HG03575 (cell line): Measurements from ENCODE around the gene EPB41L5.
A peak's percentile ranks its signal among the peaks of the same experiment; 100 is the strongest.
"Not testable (repeated sequence)": the region's sequence is repeated elsewhere in the genome, so short reads cannot be mapped to it uniquely, and the experiment has no call there.

ENCODE experiments used
- ATAC-seq: cut with Tn5 transposase; IDR thresholded peaks from one replicate; pipeline ENCODE4 v1.9.1; 2021; ENCODE audit not compliant: unreplicated experiment, insufficient number of reproducible peaks, low FRiP score; ENCODE audit errors: extremely low read depth

Gene EPB41L5

DNA sequence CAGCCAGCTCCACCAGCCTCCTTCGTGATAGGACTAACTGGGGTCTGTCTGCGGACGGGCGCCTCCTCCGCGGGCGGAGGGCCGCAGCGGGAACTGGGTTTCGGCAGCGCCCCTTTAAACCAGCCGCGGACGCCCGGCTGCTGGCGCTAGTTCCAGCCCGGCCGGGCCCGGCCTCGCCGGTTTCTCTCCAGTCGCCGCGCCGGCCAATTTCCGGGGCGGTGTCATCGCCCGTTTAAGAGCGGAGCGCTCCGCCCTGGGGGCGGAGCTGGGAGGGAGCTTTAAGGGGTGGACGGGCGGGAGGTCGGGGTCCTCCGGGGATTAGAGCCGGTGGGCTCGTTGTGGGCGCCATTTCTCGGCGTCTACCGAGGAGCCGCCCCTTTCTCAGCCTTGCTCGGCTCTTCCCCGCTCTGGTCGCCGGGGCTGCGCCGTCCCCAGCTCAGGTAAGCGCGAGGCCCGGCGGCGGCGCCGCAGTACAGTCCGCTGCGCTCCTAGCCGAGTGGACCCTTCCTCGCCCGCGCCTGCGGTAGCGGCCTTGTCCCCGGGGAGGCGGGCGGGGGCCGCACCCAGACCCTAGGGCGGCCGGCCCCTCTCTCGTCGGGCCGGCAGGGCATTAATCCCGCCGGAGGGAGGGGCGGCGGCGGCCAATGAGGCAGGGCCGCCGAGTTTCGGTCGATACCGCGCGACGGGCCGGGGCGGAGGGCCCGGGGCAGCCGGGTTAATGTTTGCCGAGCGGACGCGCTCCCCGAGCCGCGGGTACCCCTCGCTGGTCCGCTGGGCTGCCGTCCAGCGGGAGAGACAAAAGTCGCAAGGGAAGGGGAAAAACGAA is at the start of gene EPB41L5:
TSS of gene EPB41L5 (plus strand) at position 307 of the 826 bp plus-strand sequence. CDS start 6,008 bp downstream, outside the sequence.
- peak; percentile 48 for ATAC-seq

GRCh38 chr2:119981896-119982295 is 31.0 kb upstream of the EPB41L5 start:
- no peak for ATAC-seq

- no peak for ATAC-seq
Observed at GRCh38 chr2:119982506-119982905, 30.4 kb upstream of the EPB41L5 start.

DNA sequence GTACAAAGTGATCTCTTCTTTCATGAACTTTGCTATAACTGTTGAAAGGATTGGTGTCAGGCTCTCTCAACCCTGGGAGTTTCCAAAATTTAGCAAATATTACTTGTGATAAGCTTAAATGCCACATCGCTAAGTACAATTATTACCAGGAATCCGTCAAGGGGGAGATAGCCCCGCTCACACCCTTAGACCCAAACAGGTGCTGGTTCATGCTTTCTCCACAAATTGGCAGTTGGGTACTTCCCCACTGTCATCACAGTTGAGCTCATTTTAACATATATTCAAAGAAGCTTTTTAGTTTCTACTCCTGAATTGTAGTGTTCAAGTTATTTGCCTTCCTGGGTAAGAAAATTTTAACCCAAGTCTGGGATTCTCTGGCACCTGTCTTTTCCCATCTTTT is 29.8 kb upstream of the EPB41L5 start:
- ATAC-seq = no peak

DNA sequence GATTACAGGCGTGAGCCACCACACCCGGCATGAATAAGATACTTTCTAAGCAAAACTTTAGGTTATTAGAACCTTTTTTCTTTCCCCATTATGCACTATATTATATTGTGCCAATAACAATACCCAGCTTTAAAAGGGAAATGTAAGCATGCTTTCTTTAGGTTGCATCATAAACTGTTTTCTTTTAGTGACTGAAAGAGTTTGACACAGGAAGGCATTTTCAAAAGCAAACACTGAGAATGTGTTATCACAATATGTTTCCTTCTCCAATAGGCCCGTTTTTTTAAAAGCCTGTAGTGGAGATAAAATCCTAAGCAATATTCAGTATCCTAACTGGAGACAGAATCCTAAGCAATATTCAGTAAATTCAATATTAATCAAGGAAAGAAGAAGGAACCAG is 16.7 kb upstream of the EPB41L5 start:
- no peak for ATAC-seq

- ATAC-seq = not testable (repeated sequence)
Observed at GRCh38 chr2:119996896-119997891, 15.7 kb upstream of the EPB41L5 start.

DNA sequence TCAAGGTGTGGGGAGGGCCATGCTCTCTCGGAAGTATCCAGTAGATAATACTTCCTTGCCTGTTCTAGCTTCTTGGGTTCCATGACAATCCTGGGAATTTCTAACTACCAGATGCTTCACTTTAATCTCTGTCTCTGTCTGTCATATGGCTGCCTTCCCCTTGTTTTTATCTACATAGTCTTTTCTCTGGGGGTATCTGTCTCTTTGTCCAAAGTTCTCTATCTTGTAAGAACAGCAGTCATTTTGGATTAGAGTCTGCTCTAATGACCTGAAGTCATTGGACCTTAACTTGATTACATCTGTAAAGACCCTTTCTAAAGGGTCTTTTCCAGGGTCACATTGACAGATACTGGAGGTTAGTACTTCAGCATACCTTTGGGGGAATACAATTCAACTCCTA is 11.4 kb upstream of the EPB41L5 start:
- ATAC-seq = no peak

DNA sequence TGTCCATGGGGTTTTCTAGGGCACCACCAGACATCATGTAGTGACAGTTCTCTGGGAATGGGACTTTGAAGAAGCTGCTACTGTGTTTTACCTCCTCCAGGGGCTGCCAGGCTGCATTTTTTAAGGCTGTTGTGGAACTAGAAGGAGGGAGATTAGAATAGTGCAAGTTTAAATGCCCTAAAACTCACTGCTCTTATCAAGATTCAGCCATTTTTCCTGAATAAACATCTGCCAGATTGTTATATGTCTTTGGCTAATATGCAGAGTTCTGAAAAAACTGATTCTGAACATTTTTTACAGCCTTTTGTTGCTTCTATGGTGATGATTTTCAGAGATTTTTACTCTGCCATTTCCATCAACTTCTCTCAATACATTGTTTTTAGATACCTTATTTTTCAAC is 8.6 kb upstream of the EPB41L5 start:
- ATAC-seq = no peak

GRCh38 chr2:120005834-120006521 is 6.9 kb upstream of the EPB41L5 start:
- peak; percentile 96 for ATAC-seq

GRCh38 chr2:120007851-120008250 is 5.0 kb upstream of the EPB41L5 start:
- no peak for ATAC-seq

- ATAC-seq = no peak
Observed at GRCh38 chr2:120012363-120012762, 514 bp upstream of the EPB41L5 start.

DNA sequence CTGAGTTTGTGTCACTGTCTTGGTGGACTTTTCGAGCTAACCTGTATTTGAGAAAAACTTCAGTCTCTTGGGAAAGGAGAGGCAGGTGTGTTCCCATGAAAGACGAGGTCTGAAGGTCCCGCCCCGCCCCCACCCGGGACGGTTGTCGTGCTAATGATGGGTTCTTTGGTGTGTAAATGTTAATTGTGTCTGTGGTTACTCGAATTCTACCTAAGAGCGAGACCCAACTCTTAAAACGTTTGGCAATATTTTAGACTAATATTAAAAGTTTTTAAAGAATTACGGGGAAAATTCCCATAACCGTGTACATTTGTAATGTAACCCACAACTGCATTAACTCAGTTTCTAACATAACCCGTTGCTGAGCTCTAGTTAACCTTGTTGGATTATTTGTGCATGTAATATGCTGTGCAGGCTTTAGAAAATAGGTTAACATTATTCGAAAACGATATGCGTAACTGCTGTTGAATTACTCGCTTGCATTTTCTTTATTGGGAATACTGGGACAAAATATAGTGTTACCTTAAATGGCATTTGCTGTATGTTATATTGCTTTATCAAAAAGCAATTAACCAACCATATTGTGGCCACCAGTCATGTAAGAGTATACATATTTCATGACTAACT is 833 bp downstream of the EPB41L5 start:
- ATAC-seq = no peak

DNA sequence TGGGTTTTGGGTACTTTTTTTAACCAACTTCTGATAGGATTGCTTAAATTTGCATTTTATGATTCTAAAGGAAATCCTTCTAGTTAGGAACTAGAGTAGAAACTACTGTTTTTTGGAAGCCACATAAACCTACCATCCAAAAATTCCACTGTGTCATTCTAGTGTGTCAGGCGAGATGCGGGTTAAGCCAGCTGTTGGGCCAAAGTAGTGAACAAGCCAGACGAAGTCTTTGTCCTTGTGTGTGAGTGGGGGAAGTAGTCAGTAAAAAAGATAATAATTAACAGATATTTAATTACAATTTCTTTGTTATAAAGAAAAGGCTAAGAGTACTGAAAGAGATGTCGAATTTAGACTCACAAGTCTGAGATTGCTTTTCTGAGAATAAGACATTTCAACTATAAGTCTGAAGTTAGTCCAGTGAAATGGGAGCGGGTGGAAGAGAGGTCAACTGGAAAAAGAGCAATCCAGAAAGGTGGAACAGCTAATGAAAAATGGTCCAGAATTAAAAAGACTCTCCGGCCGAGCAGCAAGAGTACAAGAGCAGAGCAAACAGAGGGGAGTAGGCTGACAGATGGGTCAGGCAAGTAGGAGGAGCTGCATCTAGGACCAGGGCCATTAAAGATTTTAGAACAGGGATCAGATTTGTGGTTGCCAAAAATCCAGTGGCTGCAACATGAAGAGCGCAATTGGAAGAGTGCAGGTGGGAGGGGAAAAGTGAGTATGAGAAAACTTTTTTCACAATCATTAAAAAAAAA is 1.5 kb downstream of the EPB41L5 start:
- ATAC-seq = no peak

DNA sequence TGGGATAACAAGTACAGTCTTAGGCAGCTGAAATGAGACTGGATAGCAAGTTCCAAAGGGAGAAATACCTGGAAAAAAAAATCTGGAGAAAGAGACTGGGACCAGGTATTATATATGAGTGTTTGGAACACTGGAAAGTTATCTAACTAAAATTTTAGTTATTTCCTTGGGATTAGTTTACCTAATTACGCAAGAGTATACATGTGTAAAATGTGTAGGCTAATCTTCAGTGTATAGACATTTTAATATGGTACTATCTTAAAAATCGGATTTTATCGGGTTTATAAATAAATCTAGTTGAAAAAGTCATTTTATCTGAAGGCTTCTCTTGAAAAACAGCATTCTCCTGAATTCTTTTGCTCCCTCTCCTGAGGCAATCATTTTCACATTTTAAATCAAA is 3.9 kb downstream of the EPB41L5 start:
- ATAC-seq = no peak

DNA sequence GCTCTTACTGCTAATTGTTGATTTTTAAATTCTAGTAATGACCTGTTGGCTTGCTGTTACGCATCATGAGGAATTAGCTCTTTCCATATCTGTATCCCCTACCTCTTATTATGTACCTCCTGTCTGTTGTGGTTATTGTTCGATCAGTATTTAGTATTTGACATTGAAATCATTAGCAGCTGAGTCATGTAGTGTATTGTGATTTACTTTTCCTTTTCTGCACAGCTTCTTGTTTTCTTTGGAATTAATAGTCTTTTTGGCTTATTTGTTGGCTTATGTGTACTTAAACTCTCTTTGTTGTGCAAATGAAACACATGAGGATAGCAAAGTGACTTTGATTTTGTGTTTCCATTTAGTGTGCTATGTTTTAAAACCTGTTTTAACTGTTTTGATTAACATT is 4.3 kb downstream of the EPB41L5 start:
- ATAC-seq = no peak

DNA sequence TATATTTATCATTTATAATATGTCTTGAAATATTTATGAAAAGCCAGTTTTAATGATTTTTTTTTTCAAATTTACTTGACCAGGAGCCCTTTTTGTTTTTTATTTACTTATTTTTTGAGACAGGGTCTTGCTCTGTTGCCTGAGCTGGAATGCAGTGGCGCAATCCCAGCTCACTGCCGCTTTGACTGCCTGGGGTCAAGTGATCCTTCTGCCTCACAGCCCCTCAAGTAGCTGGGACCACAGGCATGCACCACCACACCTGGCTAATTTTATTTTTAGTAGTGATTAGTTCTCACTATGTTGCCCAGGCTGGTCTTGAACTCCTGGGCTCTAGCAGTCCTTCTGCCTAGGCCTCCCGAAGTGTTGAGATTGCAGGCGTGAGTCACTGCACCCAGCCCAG is 5.7 kb downstream of the EPB41L5 start:
- no peak for ATAC-seq

- ATAC-seq = no peak
Observed at GRCh38 chr2:120020554-120020953, 7.7 kb downstream of the EPB41L5 start.

- not testable (repeated sequence) for ATAC-seq
Observed at GRCh38 chr2:120022505-120022904, 9.6 kb downstream of the EPB41L5 start.
